Stimulated activated effector memory CD8-positive, alpha-beta T cell treated with anti-CD3 and anti-CD28 coated beads, Interleukin-12 subunit alpha, Interleukin-12 subunit beta, amount 100 ng/mL, for 72 hours (primary cell): ENCODE results near the gene RIBC2.

Source experiments
- ATAC-seq: fragments of 150-1000 bp; cut with Tn5 transposase; 2 replicates; pipeline ENCODE4 v1.10.0; 2021
- DNase-seq, 2 donors: peaks; one replicate each; pipeline ENCODE4 v3.0.0; 2021 to 2022; ENCODE audit warnings: low spot score in 2 of 2
- H3K27ac Mint-ChIP-seq: one replicate; pipeline ENCODE4 v1.8.0; 2022; ENCODE audit warnings: mild to moderate bottlenecking, mixed read lengths
- H3K36me3 Mint-ChIP-seq: one replicate; pipeline ENCODE4 v1.8.0; 2022; ENCODE audit warnings: mild to moderate bottlenecking, mixed read lengths
- H3K4me1 Mint-ChIP-seq: one replicate; pipeline ENCODE4 v1.8.0; 2022; ENCODE audit warnings: mixed read lengths
- H3K4me3 Mint-ChIP-seq: one replicate; pipeline ENCODE4 v1.8.0; 2022; ENCODE audit warnings: mild to moderate bottlenecking, mixed read lengths
- H3K9me3 Mint-ChIP-seq: one replicate; pipeline ENCODE4 v1.8.0; 2022; ENCODE audit warnings: mixed read lengths

The RIBC2 gene

DNA sequence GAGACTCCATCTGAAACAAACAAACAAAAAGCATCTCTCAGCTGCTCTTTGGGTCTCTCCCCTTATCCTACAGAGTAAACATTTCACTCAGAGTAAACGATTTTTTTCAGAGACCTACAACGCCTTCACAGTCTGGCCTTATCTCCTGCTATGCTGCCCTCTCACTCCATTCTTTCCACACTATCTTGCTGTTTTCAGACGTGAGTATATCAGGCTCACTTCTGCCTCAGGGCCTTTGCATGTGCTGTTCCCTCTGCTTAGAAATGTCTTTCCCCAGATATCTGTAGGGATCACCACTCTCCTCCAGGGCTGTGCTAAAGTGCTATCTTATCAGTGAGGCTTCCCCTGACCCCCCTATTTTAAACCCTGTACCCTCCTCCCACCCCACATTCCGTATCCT, 6.5 kb downstream of the RIBC2 start:
- H3K27ac Mint-ChIP-seq, result no peak overlapping the region
- no peak for DNase-seq
- peaks cover 6% of the 10 kb centered on the region for H3K36me3 Mint-ChIP-seq
- H3K4me1 Mint-ChIP-seq, result peaks cover 5% of the 10 kb centered on the region
- no peak overlapping the region for H3K4me3 Mint-ChIP-seq
- H3K9me3 Mint-ChIP-seq, result no peaks in the 10 kb centered on the region
- ATAC-seq, result no peak

DNA sequence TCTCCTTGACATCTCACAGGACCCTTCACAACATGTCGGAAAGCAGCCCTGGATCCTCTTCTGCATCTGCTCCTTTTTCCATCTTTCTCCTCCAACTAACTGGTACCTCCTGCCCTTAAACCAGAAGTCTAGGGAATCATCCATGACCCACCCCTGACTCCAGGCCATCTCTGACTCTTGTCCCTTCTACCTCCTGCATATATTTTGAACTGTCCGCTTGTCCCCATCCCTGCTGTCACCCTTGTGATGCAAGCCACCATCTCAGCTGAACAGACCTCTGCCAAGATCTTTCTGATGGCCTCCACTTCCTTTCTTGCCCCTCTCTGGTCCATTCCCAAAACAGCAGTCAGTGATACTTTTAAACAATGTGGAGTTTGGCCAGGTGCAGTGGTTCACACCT, 7.0 kb downstream of the RIBC2 start:
- H3K4me1 Mint-ChIP-seq, result peaks cover 5% of the 10 kb centered on the region
- ATAC-seq (no peak), DNase-seq (no peak)
- no peak overlapping the region for H3K4me3 Mint-ChIP-seq
- H3K36me3 Mint-ChIP-seq, result peaks cover 6% of the 10 kb centered on the region
- H3K27ac Mint-ChIP-seq, result no peak overlapping the region
- H3K9me3 Mint-ChIP-seq, result no peaks in the 10 kb centered on the region

DNA sequence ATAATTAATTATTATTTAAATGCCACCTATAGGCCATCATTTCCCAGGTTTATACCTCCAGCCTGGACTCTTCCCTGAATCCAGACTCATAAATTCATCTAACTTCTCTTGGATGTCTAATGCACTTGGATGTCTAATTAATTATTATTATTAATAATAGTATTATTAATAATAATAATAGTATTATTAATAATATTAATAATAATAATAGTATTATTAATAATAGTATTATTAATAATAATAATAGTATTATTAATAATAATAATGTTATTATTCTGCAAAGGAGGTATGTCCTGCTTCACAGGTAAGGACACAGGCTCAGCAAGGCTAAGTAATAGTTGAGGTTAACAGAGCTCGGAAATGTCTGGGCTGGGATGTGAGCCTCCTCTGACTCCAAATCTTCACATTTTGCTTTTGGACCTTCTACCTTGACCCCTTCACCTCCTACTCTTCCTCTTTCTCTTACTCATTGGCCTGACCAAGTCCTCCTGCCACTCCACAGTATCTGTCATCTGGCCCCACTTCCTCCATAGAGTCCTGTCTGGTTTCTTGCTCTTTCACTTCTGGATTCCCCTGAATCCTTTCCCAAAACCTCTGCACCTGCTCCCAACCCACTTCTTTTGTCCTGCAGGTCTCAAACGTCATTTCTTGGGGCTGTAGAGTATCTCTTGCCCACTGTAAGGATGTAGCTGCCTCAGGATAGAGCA, 8.0 kb downstream of the RIBC2 start:
- Mint-ChIP-seq H3K36me3 (peaks cover 6% of the 10 kb centered on the region), H3K9me3 (peaks cover 1% of the 10 kb centered on the region), H3K27ac (no peak overlapping the region), H3K4me3 (no peak overlapping the region), H3K4me1 (peaks cover 5% of the 10 kb centered on the region)
- DNase-seq (no peak), ATAC-seq (no peak)

DNA sequence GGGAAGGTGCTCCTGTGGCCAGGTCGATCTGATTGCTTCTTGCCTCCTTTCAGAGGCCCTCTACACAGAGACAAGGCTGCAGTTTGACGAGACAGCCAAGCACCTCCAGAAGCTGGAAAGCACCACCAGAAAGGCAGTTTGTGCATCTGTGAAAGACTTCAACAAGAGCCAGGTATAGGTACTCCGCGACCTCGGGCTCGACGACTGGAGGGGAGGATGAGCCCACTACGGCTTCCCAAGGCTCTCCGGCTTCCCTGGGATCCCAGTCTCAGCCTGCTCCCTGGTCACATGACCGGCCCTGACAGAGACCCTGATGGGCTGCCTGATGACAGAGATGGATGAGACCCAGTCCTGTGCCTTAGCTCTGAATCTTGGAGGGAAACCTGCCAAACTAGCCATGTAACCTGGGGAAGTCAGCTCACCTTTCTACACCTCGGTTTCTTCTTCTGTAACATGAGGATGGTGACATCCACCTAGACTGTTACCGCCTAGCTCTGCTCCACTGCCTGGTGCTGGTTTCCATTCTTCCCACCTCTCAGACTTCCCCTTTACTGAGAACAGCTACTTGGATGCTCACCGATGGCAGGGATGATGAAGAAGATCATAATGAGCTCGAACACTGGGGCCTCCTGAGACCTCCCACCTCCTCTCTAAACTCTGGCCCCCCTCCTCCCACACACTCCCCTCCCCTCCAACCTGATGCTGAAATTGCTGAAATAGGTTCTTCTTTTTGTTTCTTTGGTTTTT, 8.9 kb downstream of the RIBC2 start:
- Mint-ChIP-seq H3K4me3 (no peak overlapping the region), H3K36me3 (peaks cover 6% of the 10 kb centered on the region), H3K4me1 (peaks cover 5% of the 10 kb centered on the region), H3K9me3 (peaks cover 4% of the 10 kb centered on the region), H3K27ac (no peak overlapping the region)
- ATAC-seq, result no peak
- DNase-seq, result no peak

DNA sequence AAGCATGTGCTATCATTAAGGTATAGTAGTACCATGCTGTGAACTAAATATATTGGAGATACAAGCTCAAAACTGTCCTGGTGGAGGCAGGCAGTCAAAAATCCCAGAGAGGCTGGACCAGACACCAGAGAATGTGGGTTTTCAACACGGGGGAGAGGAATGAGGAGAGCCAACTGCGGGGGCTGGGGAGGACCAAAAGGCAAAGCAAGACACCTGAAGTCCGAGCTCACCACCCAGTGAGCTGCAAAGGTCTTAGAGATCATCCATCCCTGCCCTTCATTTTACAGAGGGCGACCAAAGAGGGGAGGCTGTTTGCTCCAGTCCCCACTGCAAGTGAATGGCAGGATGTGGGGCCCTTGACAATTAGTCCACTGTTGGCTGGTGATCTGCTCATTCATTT, 10.0 kb downstream of the RIBC2 start:
- Mint-ChIP-seq H3K27ac (no peak overlapping the region), H3K36me3 (peaks cover 6% of the 10 kb centered on the region), H3K9me3 (peaks cover 4% of the 10 kb centered on the region), H3K4me3 (no peak overlapping the region), H3K4me1 (peaks cover 5% of the 10 kb centered on the region)
- ATAC-seq (no peak), DNase-seq (no peak)

DNA sequence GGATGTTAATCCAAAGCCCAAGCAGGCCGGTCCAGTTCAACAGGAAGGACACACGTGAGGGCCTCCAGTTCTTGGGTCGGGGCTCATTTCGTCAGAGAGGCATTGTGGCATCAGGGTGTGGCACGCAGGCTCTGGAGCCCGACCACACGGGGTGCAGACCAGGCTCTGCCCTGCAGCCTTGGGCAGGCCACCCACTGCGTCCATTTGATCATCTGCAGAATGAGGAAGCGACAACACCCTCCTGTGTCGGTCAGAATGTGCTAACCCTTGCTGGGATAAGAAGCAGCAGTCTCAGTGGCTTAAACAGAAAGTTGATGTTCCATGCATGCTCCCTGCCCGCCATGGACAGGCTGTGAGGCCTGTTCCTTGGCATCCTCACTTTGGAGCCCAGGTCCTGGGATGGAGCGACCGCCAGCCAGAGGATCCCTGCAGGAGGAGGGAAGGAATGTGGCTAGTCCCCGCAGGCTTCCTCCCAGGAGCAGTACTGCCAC, 10.8 kb downstream of the RIBC2 start:
- H3K4me1 Mint-ChIP-seq, result peaks cover 5% of the 10 kb centered on the region
- no peak overlapping the region for H3K27ac Mint-ChIP-seq
- ATAC-seq, result no peak
- no peak overlapping the region for H3K4me3 Mint-ChIP-seq
- DNase-seq, result no peak
- H3K36me3 Mint-ChIP-seq, result peaks cover 1% of the 10 kb centered on the region
- H3K9me3 Mint-ChIP-seq, result peaks cover 4% of the 10 kb centered on the region

DNA sequence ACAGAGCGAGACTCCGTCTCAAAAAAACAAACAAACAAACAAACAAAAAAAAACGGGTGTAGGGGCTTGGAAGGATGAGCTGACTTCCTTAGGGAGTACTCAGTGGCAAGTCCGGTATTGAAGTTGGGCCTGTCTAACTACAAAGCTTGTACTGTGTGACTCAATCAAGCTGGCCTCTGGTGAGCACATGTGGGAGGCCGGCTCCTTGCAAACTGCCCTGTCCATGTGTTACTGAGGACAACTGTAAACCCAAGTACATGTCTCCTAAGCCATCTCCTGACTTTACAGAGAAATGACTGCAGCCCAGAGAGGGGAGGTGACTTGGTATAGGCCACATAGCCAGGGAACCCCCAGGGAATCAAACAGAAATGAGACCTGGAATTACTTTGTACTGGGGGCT, 11.6 kb downstream of the RIBC2 start:
- Mint-ChIP-seq H3K4me3 (no peak overlapping the region), H3K36me3 (no peaks in the 10 kb centered on the region), H3K4me1 (peaks cover 5% of the 10 kb centered on the region), H3K27ac (no peak overlapping the region), H3K9me3 (peaks cover 4% of the 10 kb centered on the region)
- no peak for DNase-seq
- no peak for ATAC-seq

DNA sequence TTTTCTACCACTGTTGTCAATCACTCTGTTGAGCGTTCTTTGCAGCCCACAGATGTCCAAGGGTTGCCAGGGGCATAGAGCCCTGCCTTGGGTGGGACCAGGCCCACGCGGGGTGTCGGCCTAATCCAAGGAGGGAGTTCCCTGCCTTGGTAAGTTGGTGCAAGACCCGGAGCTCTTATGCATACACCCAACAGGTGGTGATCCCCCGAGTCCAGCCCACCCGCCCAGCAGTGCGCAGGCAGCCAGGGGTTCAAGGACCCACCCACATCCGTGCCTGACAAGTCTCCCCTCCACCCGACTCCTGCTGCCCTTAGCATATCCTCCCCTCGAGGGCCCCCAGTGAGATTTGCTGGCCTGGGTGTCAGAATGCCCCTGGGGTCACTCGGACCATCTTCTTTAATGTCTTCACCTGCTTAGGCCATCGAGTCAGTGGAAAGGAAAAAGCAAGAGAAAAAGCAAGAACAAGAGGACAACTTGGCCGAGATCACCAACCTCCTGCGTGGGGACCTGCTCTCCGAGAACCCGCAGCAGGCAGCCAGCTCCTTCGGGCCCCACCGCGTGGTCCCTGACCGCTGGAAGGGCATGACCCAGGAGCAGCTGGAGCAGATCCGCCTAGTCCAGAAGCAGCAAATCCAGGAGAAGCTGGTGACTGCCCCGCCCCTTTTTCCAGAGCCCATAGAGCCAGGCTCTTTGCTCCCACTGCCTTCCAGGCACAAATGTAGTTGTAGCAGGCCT, 12.2 kb downstream of the RIBC2 start:
- Mint-ChIP-seq H3K27ac (no peak overlapping the region), H3K4me1 (peaks cover 5% of the 10 kb centered on the region), H3K9me3 (peaks cover 4% of the 10 kb centered on the region), H3K36me3 (no peaks in the 10 kb centered on the region), H3K4me3 (no peak overlapping the region)
- ATAC-seq (no peak), DNase-seq (no peak)

DNA sequence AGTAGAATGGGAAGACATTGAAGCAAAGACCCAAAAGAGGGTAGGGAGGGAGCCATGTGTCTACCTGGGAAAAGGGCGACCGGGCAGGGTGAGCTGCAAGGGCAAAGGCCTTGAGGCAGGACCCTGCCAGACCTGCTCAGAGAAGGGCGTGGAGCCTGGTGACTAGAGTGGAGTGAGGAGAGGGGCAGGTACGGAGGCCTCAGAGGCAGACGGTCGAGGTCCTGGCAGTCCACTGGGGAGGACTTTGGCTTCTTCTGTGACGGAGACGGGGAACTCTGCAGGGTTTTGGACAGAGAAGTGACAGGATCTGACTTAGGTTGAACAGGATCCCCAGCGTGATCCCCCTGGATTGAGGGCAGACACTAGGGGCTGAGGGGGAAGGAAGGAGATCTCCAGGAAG, 12.9 kb downstream of the RIBC2 start:
- ATAC-seq, result no peak
- H3K4me1 Mint-ChIP-seq, result peaks cover 5% of the 10 kb centered on the region
- no peak for DNase-seq
- peaks cover 4% of the 10 kb centered on the region for H3K9me3 Mint-ChIP-seq
- no peak overlapping the region for H3K27ac Mint-ChIP-seq
- no peak overlapping the region for H3K4me3 Mint-ChIP-seq
- H3K36me3 Mint-ChIP-seq, result no peaks in the 10 kb centered on the region

DNA sequence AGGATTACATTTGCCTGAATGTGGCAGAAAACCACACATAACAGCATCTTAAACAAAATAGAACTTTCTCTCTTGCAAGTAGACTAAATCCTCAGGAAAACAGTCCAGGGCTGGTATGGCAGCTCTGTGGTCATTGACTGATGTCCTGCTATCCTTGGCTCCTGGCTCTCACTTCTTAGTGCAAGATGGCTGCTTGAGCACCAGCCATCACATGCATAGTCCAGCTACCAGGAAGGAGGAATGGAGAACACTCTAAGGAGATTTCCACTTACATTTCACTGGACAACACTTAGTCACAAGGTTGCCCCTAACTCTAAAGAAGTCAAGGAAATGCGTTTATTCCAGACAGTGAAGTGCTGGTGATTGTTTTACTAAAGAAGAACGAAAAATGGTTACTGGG, 13.6 kb downstream of the RIBC2 start:
- ATAC-seq, result no peak
- Mint-ChIP-seq H3K27ac (no peak overlapping the region), H3K4me3 (no peak overlapping the region), H3K36me3 (no peaks in the 10 kb centered on the region), H3K4me1 (no peaks in the 10 kb centered on the region), H3K9me3 (peaks cover 4% of the 10 kb centered on the region)
- no peak for DNase-seq

DNA sequence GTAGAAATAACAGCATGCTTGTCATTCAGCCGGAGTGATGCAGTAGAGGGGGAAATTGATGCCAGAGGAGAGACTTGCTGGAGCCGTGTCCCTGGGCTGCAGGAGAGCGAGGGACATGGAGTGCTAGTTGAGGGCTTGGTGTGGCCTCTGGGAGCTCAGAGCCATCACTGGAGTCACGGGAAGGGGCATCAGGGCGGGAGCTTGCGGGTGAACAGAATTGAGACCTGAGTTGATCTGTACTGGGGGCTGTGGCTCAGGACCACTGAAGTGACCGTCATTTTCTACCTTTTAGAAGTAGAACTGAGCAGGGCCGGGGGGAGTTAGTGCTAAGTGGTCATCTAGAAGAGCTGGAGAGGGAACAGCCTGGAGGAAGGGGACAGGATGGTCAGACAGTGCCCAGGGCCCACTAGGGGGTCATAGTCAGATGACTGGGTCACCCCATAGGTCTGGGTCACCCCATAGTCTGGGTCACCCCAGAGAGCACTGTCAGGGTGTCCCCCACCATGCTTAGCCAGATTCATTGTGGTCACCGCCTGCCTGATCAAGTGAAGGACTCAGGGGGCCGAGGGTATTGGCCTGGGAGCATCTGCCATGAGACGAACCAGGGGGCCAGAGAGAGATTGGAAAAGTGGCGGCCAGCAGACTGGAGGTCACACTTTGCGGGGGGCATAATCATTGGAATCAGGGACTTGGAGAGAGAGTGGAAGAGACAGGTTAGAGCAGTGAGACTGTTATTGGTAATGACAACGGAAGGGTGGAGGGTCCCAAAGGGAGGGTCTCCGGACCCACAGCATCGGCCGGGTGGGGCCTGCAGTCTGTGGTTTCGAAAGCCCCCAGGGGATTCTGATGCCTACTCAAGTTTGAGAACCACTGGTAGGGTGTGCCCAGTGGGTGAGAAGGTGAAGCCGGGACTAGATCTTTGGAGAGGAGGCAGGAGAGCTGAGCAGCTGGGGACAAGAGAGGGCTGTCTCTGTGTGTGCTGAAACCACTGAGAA, 15.2 kb downstream of the RIBC2 start:
- peaks cover 4% of the 10 kb centered on the region for H3K9me3 Mint-ChIP-seq
- no peak for ATAC-seq
- no peaks in the 10 kb centered on the region for H3K36me3 Mint-ChIP-seq
- no peak overlapping the region for H3K4me3 Mint-ChIP-seq
- DNase-seq, result no peak
- no peaks in the 10 kb centered on the region for H3K4me1 Mint-ChIP-seq
- no peak overlapping the region for H3K27ac Mint-ChIP-seq

DNA sequence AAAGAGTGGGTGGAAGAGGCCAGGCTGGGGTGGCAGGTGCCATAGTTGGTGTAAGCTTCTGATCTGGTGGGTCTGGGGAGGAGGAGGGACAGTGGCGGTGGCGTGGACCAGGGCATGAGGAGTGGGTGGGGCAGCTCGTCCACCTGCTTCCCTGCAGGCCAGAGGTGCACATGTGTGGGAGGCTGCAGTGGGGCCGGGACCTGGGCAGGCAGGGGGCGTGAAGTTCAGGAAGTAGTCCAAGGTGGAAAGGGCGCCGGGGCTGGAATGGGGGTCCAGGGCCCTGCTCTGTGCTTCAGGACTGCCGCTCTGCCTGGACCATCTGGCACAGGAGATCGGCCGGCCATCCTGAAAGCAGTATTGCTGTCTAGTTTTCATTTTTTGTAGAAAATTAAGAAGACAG, 15.9 kb downstream of the RIBC2 start:
- no peak for ATAC-seq
- Mint-ChIP-seq H3K4me1 (no peaks in the 10 kb centered on the region), H3K4me3 (no peak overlapping the region), H3K36me3 (no peaks in the 10 kb centered on the region), H3K9me3 (peaks cover 4% of the 10 kb centered on the region), H3K27ac (no peak overlapping the region)
- DNase-seq, result no peak

DNA sequence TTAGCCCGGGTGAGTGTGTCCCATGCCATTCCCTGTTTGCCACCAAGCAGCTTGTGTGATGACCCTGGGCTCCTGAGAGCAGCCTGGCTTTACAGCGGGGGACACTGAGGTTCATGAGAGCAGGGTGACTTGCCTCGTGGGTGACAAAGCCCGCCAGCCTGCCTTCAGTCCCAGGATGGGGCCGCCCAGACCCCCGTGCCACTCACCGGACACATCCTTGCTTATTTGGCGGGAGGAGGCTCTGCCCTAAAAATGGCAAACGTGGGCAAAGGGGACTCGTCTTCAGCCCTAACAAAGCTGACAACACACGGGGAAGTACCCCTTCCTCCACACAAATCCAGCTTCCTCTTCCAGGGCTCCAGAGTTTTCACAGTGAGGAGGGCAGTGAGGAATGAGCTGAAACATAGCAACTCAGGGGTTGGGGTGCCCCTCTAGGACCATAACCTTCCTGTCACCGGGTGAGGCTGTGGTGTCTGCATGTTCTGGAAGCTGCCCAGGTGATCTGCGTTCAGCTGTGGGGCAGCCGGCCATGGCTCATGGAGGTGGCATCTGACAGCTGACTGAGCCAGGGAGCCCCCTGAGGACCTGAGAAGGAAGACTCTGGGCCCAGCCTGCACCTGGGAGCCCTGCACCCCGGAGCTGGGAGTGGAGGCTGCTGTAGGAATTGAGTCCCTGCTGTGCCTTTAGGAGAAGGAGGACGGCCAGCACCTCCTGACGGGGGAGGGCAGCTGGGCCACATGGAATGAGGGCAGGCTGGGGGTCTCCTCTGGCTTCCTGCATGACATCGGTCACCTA, 16.7 kb downstream of the RIBC2 start:
- DNase-seq, result no peak
- no peak overlapping the region for H3K27ac Mint-ChIP-seq

DNA sequence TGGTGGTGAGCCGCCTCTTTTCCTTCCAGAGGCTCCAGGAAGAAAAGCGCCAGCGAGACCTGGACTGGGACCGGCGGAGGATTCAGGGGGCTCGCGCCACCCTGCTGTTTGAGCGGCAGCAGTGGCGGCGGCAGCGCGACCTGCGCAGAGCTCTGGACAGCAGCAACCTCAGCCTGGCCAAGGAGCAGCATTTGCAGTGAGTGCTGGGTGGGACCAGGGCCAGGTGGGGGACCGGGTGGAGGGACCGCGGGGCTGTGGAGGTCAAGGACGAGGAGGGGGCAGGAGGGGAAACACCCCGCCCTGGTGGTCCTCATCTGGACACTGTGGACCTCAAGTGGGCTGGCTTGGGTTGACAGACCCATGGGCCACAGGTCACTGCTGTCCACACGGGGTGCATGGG, 17.4 kb downstream of the RIBC2 start:
- H3K4me3 Mint-ChIP-seq, result no peak overlapping the region
- H3K27ac Mint-ChIP-seq, result no peak overlapping the region
- no peak for DNase-seq
- peaks cover 9% of the 10 kb centered on the region for H3K4me1 Mint-ChIP-seq
- no peak for ATAC-seq
- peaks cover 5% of the 10 kb centered on the region for H3K36me3 Mint-ChIP-seq
- peaks cover 4% of the 10 kb centered on the region for H3K9me3 Mint-ChIP-seq

More for the DNA sequence above, 16.7 kb downstream of the RIBC2 start:
- peaks cover 4% of the 10 kb centered on the region for H3K9me3 Mint-ChIP-seq
- H3K36me3 Mint-ChIP-seq, result peaks cover 2% of the 10 kb centered on the region
- no peak for ATAC-seq
- H3K4me1 Mint-ChIP-seq, result peaks cover 2% of the 10 kb centered on the region
- H3K4me3 Mint-ChIP-seq, result no peak overlapping the region
